Ovary (tissue), 3 donors: Measurements from ENCODE around the gene RCCD1.

ENCODE experiments used
- POLR2A ChIP-seq: fragments of 450-650 bp; IDR thresholded peaks from one replicate; pipeline ENCODE4 v1.6.1; 2017; ENCODE audit warnings: antibody characterized with exemption, mild to moderate bottlenecking, moderate library complexity
- TF ChIP-seq, protein P1 (sequence below), 3 donors: fragments of 450-650 bp in 2 of 3; fragments of 200-600 bp in 1 of 3; IDR thresholded peaks; one replicate each; pipeline versions ENCODE4 v1.5.1 to v1.8.0; 2016 to 2022; ENCODE audit warnings: antibody characterized with exemption in 3 of 3, mild to moderate bottlenecking in 1 of 3
- donor health status: DM: no; HTN: no; CAD: no.

DNA sequence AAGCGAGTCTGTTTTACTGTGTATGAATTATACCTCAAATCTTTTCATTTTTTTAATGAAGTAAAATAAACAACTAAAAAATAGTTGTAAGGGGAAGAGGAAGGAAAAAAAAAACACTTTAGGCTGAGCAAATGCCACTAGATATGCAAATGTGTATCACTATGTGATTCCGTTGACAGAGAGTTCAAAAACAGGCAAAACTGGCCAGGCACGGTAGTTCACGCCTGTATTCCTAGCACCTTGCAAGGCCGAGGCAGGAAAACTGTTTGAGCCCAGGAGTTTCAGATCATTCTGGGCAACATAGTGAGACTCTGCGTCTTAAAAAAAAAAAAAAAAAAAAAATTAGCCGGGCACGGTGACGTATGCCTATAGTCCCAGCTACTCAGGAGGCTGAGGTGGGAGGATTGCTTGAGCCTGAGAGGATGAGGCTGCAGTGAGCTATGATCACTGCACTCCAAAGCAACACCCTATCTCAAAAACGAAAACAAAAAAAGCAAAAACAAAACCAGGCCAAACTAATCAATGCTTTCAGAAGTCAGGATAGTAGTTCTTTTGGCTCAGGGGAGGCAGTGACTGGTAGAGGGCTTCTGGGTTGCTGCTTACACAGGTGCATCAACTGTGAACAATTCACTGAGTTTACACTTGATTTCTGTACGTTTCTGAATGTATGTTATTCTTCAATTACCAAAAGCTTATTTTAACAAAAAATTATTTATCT, 32.3 kb downstream of the RCCD1 start:
- TF ChIP-seq, protein P1, sequence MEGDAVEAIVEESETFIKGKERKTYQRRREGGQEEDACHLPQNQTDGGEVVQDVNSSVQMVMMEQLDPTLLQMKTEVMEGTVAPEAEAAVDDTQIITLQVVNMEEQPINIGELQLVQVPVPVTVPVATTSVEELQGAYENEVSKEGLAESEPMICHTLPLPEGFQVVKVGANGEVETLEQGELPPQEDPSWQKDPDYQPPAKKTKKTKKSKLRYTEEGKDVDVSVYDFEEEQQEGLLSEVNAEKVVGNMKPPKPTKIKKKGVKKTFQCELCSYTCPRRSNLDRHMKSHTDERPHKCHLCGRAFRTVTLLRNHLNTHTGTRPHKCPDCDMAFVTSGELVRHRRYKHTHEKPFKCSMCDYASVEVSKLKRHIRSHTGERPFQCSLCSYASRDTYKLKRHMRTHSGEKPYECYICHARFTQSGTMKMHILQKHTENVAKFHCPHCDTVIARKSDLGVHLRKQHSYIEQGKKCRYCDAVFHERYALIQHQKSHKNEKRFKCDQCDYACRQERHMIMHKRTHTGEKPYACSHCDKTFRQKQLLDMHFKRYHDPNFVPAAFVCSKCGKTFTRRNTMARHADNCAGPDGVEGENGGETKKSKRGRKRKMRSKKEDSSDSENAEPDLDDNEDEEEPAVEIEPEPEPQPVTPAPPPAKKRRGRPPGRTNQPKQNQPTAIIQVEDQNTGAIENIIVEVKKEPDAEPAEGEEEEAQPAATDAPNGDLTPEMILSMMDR (IDR thresholded peaks at IDR 0.05), result no peak
- TF ChIP-seq POLR2A, result no peak
